DOHH2 (cell line): ENCODE data around the gene LRP10.

Experiments
- H3F3A ChIP-seq: fragments of 200-600 bp; sonication (generic), shearing (Covaris generic); 2 replicates; pipeline ENCODE4 v1.6.0; 2016; ENCODE audit warnings: antibody characterized with exemption, mild to moderate bottlenecking; ENCODE audit not compliant: control insufficient read depth, insufficient read depth
- H3K27ac ChIP-seq: fragments of 200-600 bp; sonication (generic); 2 replicates; pipeline ENCODE4 v1.5.1; 2014; ENCODE audit warnings: low read depth, mild to moderate bottlenecking, low read length, moderate library complexity
- H3K27me3 ChIP-seq: fragments of 200-600 bp; sonication (generic); 2 replicates; pipeline ENCODE4 v1.6.1; 2014; ENCODE audit warnings: mild to moderate bottlenecking, low read length, mixed read lengths; ENCODE audit not compliant: control insufficient read depth
- H3K36me3 ChIP-seq: fragments of 200-600 bp; sonication (generic); 2 replicates; pipeline ENCODE4 v1.6.1; 2014; ENCODE audit warnings: mild to moderate bottlenecking, low read length, moderate library complexity, mixed read lengths; ENCODE audit not compliant: control insufficient read depth
- H3K4me1 ChIP-seq: fragments of 200-600 bp; sonication (generic); 2 replicates; pipeline ENCODE4 v1.6.1; 2014; ENCODE audit warnings: mild to moderate bottlenecking, low read length, mixed read lengths; ENCODE audit not compliant: control insufficient read depth
- H3K4me2 ChIP-seq: fragments of 200-600 bp; sonication (generic); 2 replicates; pipeline ENCODE4 v1.6.0; 2014; ENCODE audit warnings: mild to moderate bottlenecking, low read length, moderate library complexity
- H3K4me3 ChIP-seq: fragments of 200-600 bp; sonication (generic); 2 replicates; pipeline ENCODE4 v1.5.1; 2014; ENCODE audit warnings: mild to moderate bottlenecking, low read length, mixed read lengths
- H3K79me2 ChIP-seq: fragments of 200-600 bp; sonication (generic); 2 replicates; pipeline ENCODE4 v1.6.1; 2014; ENCODE audit warnings: mild to moderate bottlenecking, low read length, mixed read lengths; ENCODE audit not compliant: control insufficient read depth
- H3K9me2 ChIP-seq: fragments of 200-600 bp; sonication (generic); replicated peaks from 2 replicates; pipeline ENCODE4 v1.6.1; 2014; ENCODE audit warnings: mild to moderate bottlenecking, low read length, mixed read lengths; ENCODE audit not compliant: control insufficient read depth
- H3K9me3 ChIP-seq: fragments of 200-600 bp; sonication (generic); 2 replicates; pipeline ENCODE4 v1.6.1; 2014; ENCODE audit warnings: antibody characterized with exemption, low read length, mixed read lengths; ENCODE audit not compliant: control insufficient read depth, insufficient read depth
- H4K20me1 ChIP-seq: fragments of 200-600 bp; sonication (generic); 2 replicates; pipeline ENCODE4 v1.6.0; 2014; ENCODE audit warnings: low read depth, mild to moderate bottlenecking, antibody characterized with exemption, low read length, moderate library complexity; ENCODE audit not compliant: control insufficient read depth, insufficient read depth
- EZH2phosphoT487 ChIP-seq: fragments of 200-600 bp; sonication (generic); IDR thresholded peaks from 2 replicates; pipeline ENCODE4 v1.6.1; 2017; ENCODE audit warnings: borderline replicate concordance, mild to moderate bottlenecking, antibody characterized with exemption, low read length, moderate library complexity, mixed read lengths
- TF ChIP-seq, protein P1 (sequence below): fragments of 200-600 bp; sonication (generic); IDR thresholded peaks from one replicate; pipeline ENCODE4 v1.5.1; 2014; ENCODE audit warnings: antibody characterized with exemption, mild to moderate bottlenecking, low read depth, low read length; ENCODE audit not compliant: poor library complexity, severe bottlenecking

Gene LRP10

DNA sequence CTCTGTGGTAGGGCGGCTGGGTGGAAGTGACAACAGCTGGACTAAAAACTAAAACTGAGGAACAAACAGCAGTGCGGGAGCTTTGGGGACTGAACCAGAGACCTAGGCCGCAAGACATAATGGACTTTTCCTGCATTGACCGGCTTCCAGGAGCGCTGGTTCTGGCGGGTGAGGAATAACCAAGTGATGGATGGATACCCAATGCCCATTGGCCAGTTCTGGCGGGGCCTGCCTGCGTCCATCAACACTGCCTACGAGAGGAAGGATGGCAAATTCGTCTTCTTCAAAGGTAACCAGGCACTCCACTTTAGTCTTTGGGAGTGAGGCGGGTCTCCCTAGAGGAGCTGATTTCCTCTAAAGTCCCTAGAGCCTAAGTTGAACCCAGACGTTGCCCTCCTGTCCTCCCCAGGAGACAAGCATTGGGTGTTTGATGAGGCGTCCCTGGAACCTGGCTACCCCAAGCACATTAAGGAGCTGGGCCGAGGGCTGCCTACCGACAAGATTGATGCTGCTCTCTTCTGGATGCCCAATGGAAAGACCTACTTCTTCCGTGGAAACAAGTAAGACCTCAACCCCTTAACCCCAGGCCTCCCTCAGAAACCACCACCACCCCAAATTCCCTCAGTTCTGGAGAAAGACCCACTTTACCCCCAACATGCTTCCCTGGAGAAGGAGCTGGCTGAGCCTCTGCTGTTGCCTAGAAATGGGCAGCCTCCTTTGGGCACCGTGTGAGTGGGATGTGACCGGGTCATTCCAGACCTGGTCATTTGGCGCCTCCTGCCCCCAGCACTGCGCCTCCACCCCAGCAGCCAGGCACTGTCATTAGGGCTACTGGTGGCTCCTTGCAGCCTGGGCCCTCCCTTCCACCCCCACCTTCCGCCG lies 27.1 kb upstream of the LRP10 start:
- H3K27ac ChIP-seq, result no peak overlapping the region

DNA sequence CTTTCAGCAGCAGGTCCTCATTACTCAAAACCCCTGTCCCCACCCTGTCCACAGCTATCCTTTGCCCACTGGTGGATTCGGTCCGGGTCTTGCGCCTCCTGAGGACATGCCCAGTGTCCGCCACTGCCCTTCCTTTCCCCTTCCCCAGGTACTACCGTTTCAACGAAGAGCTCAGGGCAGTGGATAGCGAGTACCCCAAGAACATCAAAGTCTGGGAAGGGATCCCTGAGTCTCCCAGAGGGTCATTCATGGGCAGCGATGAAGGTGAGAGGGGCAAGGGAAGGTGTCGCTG lies 26.5 kb upstream of the LRP10 start:
- Histone ChIP-seq H3K4me1 (no peaks in the 10 kb centered on the region), H3K27me3 (no peaks in the 10 kb centered on the region), H3F3A (no peaks in the 10 kb centered on the region), H3K36me3 (no peaks in the 10 kb centered on the region), H3K27ac (no peak overlapping the region), H3K9me2 (no peaks in the 10 kb centered on the region), H3K79me2 (no peaks in the 10 kb centered on the region), H3K4me3 (no peak overlapping the region), H3K9me3 (no peaks in the 10 kb centered on the region), H3K4me2 (no peak overlapping the region), H4K20me1 (no peaks in the 10 kb centered on the region)
- TF ChIP-seq, protein P1, sequence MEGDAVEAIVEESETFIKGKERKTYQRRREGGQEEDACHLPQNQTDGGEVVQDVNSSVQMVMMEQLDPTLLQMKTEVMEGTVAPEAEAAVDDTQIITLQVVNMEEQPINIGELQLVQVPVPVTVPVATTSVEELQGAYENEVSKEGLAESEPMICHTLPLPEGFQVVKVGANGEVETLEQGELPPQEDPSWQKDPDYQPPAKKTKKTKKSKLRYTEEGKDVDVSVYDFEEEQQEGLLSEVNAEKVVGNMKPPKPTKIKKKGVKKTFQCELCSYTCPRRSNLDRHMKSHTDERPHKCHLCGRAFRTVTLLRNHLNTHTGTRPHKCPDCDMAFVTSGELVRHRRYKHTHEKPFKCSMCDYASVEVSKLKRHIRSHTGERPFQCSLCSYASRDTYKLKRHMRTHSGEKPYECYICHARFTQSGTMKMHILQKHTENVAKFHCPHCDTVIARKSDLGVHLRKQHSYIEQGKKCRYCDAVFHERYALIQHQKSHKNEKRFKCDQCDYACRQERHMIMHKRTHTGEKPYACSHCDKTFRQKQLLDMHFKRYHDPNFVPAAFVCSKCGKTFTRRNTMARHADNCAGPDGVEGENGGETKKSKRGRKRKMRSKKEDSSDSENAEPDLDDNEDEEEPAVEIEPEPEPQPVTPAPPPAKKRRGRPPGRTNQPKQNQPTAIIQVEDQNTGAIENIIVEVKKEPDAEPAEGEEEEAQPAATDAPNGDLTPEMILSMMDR, result no peak
- no peak for TF ChIP-seq EZH2phosphoT487

More for the DNA sequence above, 27.1 kb upstream of the LRP10 start:
- H3K27me3 ChIP-seq, result no peaks in the 10 kb centered on the region
- H3F3A ChIP-seq, result no peaks in the 10 kb centered on the region
- no peak overlapping the region for H3K4me2 ChIP-seq
- H3K79me2 ChIP-seq, result no peaks in the 10 kb centered on the region
- no peak overlapping the region for H3K4me3 ChIP-seq
- no peak for TF ChIP-seq EZH2phosphoT487
- TF ChIP-seq, protein P1, result no peak
- H3K9me3 ChIP-seq, result no peaks in the 10 kb centered on the region
- H4K20me1 ChIP-seq, result no peaks in the 10 kb centered on the region
- no peaks in the 10 kb centered on the region for H3K4me1 ChIP-seq
- H3K36me3 ChIP-seq, result no peaks in the 10 kb centered on the region
- no peaks in the 10 kb centered on the region for H3K9me2 ChIP-seq

- H3K9me2 ChIP-seq, result no peaks in the 10 kb centered on the region
- H3K27ac ChIP-seq, result no peak overlapping the region
- H3K27me3 ChIP-seq, result no peaks in the 10 kb centered on the region
- H3K4me3 ChIP-seq, result no peak overlapping the region
- H4K20me1 ChIP-seq, result no peaks in the 10 kb centered on the region
- no peaks in the 10 kb centered on the region for H3K79me2 ChIP-seq
- no peak overlapping the region for H3K4me2 ChIP-seq
- no peaks in the 10 kb centered on the region for H3F3A ChIP-seq
- no peaks in the 10 kb centered on the region for H3K36me3 ChIP-seq
- H3K9me3 ChIP-seq, result no peaks in the 10 kb centered on the region
- no peak for TF ChIP-seq EZH2phosphoT487
- TF ChIP-seq, protein P1, result no peak
- H3K4me1 ChIP-seq, result no peaks in the 10 kb centered on the region
Observed at GRCh38 chr14:22845821-22846625, 25.5 kb upstream of the LRP10 start.
